Fibroblast of pulmonary artery (primary cell): ENCODE data around the gene ACIN1.
A peak's percentile ranks its signal among the peaks of the same experiment; 100 is the strongest.

Experiments used
- DNase-seq: peaks from one replicate; pipeline ENCODE4 v3.0.0-alpha.2; 2010; ENCODE audit warnings: low read depth
- H3K4me3 ChIP-seq: replicated peaks from 2 replicates; pipeline ENCODE4 v1.5.1; 2011; ENCODE audit warnings: low read depth, mild to moderate bottlenecking, control low read depth, low read length, moderate library complexity
- TF ChIP-seq, protein P1 (sequence below): IDR thresholded peaks from 2 replicates; pipeline ENCODE4 v1.5.1; 2011; ENCODE audit warnings: mild to moderate bottlenecking, control low read depth, low read length, inconsistent platforms; ENCODE audit errors: missing control alignments

The ACIN1 gene

DNA sequence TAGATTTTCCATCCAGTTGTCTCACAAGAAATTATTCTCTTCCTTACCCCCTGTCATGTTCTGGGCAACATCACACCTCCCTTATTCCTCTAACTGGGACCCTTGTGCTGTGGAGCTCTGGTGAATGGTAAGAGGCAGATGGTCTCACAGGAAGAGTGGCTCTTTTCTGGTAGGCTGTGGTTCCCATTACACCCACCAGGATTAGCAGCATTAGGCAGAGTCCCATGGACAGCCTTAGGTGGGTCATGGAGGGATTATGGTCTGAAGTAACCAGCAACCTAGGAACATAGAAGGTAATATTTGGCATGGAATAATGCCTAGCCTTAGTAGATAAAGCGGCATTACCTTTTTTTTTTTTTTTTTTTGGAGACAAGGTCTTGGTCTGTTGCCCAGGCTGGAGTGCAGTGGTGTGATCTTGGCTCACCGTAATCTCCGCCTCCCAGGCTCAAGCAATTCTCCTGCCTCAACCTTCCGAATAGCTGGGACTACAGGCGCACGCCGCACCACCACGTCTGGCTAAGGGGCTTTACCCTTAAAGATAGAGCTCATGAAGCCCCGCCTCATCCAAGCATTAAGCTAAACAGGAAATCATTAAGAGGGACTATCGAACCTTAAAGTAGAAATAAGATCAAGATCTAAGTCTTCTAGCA, 4.4 kb upstream of the ACIN1 start:
- H3K4me3 ChIP-seq, result no peak overlapping the region

DNA sequence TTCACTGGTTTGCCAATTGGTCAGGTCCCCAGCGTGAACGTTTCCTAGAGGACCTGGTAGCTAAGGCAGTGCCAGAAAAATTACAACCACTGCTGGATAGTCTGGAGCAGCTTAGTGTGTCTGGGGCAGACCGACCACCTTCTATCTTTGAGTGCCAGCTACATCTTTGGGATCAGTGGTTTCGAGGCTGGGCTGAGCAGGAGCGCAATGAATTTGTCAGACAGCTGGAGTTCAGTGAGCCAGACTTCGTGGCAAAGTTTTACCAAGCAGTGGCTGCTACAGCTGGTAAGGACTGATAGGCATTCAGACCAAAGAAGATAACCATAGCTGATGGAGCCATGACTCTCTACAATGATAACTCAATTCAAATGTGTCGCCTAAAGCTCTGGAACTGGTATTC, 2.9 kb upstream of the ACIN1 start:
- H3K4me3 ChIP-seq, result no peak overlapping the region
- DNase-seq, result no peak
- TF ChIP-seq, protein P1, sequence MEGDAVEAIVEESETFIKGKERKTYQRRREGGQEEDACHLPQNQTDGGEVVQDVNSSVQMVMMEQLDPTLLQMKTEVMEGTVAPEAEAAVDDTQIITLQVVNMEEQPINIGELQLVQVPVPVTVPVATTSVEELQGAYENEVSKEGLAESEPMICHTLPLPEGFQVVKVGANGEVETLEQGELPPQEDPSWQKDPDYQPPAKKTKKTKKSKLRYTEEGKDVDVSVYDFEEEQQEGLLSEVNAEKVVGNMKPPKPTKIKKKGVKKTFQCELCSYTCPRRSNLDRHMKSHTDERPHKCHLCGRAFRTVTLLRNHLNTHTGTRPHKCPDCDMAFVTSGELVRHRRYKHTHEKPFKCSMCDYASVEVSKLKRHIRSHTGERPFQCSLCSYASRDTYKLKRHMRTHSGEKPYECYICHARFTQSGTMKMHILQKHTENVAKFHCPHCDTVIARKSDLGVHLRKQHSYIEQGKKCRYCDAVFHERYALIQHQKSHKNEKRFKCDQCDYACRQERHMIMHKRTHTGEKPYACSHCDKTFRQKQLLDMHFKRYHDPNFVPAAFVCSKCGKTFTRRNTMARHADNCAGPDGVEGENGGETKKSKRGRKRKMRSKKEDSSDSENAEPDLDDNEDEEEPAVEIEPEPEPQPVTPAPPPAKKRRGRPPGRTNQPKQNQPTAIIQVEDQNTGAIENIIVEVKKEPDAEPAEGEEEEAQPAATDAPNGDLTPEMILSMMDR, result no peak

More for the DNA sequence above, 4.4 kb upstream of the ACIN1 start:
- DNase-seq, result no peak
- TF ChIP-seq, protein P1, result no peak

DNA sequence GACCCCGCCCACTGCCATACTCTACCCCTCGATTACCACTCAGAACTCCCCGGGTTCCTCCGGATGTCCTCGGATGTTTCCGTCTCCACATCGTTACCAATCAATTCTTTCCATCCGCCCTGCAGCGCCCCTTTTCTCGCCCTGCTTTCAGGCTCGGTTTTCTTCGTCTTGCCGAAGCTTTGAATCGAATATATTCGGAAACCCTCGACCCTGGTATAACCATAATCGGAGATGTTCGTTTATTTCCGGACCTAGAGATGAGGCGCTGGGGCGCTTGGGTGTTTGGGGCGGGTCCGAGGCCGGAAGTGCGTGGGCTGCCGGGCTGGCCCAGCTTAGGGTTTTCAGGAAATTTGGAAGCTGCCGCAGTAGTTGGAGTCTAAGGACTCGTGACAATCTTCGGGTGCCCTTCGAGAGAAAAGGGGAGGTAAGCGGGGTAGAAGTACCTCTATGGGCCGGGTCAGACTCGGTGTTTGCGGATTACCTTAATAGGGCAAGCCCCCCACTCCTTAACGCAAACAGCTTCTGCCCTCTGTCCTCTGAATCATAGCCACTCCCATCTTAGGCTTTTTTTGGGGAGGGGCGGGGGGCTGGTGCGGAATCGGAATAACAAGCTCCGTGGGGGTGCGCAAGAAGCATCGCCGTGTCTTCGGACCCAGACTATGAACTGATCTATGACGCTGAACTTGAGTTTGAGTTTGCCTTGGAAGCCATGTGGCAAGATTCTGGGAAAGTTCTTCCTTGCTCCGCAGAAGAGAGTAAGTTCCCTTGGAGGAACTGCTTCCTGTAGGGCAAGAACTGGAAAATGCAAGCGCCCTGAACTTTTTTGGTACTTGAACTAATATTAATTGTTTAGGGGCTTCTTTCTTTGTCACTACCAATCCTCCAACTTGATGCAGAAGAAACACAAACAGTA, 516 bp upstream of the ACIN1 start, which contains the start of gene C14orf119:
TSS of gene C14orf119 (plus strand) at position 310 of the 913 bp plus-strand sequence. CDS start 2,154 bp downstream, outside the sequence.
- H3K4me3 ChIP-seq, result peak within 1 kb of the TSS; percentile 70
- peak; percentile 100 for DNase-seq
- TF ChIP-seq, protein P1, result no peak

DNA sequence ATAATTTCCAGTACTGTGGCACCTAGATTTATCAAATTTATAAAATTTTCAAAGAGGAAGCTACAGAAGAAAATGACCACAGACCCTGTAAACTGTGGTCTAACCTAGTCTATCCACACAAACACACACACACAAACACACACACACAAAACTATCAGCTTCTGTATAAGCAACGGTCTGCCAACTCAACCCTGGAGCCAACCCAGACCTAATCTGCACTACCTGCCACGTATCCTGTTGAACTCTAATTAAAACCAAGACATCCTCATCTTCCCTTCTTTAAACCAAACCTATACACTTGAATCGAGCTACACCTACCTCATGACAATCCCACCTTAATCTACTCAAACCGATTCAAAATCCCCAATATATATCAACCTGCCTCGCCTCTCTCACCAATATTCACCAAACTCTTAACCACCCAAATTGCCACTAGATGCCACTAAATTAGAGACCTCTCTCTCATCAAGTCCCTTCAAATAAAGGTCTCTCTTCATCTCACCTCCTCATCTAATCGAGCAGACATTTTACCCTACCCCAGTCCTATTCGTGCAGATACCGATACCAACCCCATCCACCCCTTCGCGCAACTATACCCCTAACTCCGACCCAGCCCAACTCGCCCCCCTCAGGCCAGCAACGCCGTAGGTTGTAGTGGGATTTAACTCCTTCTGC, 808 bp downstream of the ACIN1 start:
- TF ChIP-seq, protein P1, result peak; percentile 32
- DNase-seq, result no peak
- H3K4me3 ChIP-seq, result peak overlapping the region; percentile 70

DNA sequence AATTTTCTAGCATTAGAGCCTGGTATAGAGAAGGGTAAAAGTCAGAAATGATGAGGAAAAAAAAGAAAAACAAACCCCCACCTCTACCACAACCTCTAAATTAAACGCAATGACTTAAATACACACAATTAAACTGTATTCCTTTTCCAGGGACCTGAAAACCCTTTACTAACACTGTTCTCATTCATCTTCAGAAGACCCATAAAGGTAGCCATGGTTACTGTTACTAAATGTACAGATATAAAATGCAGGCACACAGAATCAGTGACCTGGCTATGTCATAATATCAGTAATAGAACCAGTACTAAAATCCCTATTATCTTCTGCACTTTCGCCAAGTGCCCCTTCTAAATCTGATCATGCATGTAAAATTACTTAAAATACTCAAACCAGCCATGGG, 1.4 kb downstream of the ACIN1 start:
- TF ChIP-seq, protein P1, result no peak
- peak overlapping the region; percentile 70 for H3K4me3 ChIP-seq
- no peak for DNase-seq

DNA sequence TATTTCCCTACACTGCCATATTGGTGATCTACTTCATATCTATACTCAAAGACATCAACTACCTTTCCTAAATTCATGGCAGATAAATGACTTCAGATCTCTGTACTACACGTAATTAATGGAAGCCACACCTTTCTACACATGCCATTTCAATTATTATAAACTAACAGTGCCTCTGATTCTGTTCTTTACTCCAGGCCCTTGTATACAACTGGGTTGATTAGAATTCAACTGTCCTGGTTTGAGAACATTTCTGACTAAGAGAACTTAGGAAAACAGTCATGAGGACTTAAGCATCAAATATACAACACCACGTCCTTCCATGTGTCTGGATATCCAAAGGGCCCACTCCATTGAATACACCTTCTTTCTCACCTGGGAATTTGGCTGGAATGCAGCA, 1.8 kb downstream of the ACIN1 start:
- H3K4me3 ChIP-seq, result peak overlapping the region; percentile 70
- TF ChIP-seq, protein P1, result no peak
- DNase-seq, result no peak
